GM18502 (cell line): ENCODE results near the gene C7orf33.
"Not testable (repeated sequence)": the region's sequence is repeated elsewhere in the genome, so short reads cannot be mapped to it uniquely, and the experiment has no call there.

Source experiments
- ATAC-seq: cut with Tn5 transposase; IDR thresholded peaks from one replicate; pipeline ENCODE4 v1.9.1; 2021; ENCODE audit warnings: mild to moderate bottlenecking; ENCODE audit not compliant: unreplicated experiment, poor library complexity

Gene C7orf33

GRCh38 chr7:148579366-148579765, 11.2 kb upstream of the C7orf33 start:
- ATAC-seq = no peak

GRCh38 chr7:148580446-148580845, 10.1 kb upstream of the C7orf33 start:
- ATAC-seq = no peak

- no peak for ATAC-seq
These were observed 8.9 kb upstream of the C7orf33 start for GRCh38 chr7:148581624-148582023.

GRCh38 chr7:148584154-148584827, 6.3 kb upstream of the C7orf33 start:
- ATAC-seq = peak; percentile 99

GRCh38 chr7:148585399-148585798, 5.2 kb upstream of the C7orf33 start:
- ATAC-seq = no peak

GRCh38 chr7:148587076-148587475, 3.5 kb upstream of the C7orf33 start:
- ATAC-seq = no peak

- no peak for ATAC-seq
These were observed 2.4 kb upstream of the C7orf33 start for GRCh38 chr7:148588168-148588567.

- ATAC-seq = no peak
These were observed 1.9 kb upstream of the C7orf33 start for GRCh38 chr7:148588670-148589131.

- no peak for ATAC-seq
These were observed 926 bp upstream of the C7orf33 start for GRCh38 chr7:148589640-148590039.

- not testable (repeated sequence) for ATAC-seq
These were observed 5.8 kb downstream of the C7orf33 start for GRCh38 chr7:148596354-148596753.

- no peak for ATAC-seq
These were observed 7.8 kb downstream of the C7orf33 start for GRCh38 chr7:148598351-148598750.

GRCh38 chr7:148605350-148605749, 14.8 kb downstream of the C7orf33 start:
- no peak for ATAC-seq

- no peak for ATAC-seq
These were observed 16.6 kb downstream of the C7orf33 start for GRCh38 chr7:148607151-148607661.

GRCh38 chr7:148609045-148609725, 18.6 kb downstream of the C7orf33 start:
- ATAC-seq = no peak

- ATAC-seq = no peak
These were observed 21.1 kb downstream of the C7orf33 start for GRCh38 chr7:148611692-148612091.

GRCh38 chr7:148615085-148615730, 24.6 kb downstream of the C7orf33 start:
- ATAC-seq = no peak

- no peak for ATAC-seq
These were observed 30.3 kb downstream of the C7orf33 start for GRCh38 chr7:148620749-148621359.

- no peak for ATAC-seq
These were observed 31.0 kb downstream of the C7orf33 start for GRCh38 chr7:148621563-148621962.

GRCh38 chr7:148622887-148623585, 32.5 kb downstream of the C7orf33 start:
- ATAC-seq = no peak

GRCh38 chr7:148623586-148624282, 33.2 kb downstream of the C7orf33 start:
- ATAC-seq = no peak
